Activated CD8-positive, alpha-beta memory T cell treated with anti-CD3 and anti-CD28 coated beads, Interleukin-2, amount 50 U/mL, for 24 hours (primary cell): Measurements from ENCODE around the gene SHF.

Experiments used
- DNase-seq: peaks from one replicate; pipeline ENCODE4 v3.0.0-alpha.2; 2020; ENCODE audit errors: extremely low read depth

SHF gene

DNA sequence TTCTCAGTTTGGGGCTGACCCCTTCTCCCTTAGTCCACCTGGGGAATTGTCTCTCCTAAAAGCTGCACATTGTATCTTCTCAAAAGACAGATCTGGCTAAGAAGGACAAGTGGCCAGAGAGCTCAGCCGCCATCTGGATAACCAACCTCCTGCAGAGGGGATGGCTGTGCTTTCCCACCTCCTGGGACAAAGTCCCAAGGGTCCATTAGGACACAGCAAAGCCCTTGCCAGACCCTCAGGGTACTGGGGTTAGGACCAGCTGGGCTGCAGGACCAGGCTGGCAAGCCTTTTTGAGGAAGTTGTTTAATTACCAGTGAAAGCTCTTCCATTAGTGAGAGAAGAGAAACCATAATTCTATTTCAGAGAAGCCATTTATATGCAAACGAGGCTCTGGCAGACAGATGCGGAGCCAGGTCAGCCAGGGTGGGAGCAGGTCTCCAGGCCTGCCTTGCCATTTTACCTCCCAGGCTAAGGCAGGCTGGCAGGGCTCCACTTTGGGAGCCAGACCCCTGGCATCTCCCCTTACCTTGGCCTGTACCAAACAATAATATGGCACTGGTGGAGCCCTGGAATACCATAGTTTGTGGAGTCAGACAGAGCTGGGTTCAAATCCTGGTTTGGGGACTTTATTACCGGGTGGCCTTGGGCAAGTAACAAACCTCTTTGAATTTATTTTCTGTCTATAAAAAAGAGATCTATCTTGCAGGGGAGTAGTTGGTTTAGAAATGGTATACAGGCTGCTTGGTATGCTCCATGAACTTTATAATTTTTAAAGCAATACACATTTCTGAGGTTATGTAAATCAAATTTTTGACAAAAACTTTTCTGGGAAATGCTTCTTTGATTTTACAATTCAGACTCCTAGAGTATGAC, 17.9 kb downstream of the SHF start:
- DNase-seq: no peak

DNA sequence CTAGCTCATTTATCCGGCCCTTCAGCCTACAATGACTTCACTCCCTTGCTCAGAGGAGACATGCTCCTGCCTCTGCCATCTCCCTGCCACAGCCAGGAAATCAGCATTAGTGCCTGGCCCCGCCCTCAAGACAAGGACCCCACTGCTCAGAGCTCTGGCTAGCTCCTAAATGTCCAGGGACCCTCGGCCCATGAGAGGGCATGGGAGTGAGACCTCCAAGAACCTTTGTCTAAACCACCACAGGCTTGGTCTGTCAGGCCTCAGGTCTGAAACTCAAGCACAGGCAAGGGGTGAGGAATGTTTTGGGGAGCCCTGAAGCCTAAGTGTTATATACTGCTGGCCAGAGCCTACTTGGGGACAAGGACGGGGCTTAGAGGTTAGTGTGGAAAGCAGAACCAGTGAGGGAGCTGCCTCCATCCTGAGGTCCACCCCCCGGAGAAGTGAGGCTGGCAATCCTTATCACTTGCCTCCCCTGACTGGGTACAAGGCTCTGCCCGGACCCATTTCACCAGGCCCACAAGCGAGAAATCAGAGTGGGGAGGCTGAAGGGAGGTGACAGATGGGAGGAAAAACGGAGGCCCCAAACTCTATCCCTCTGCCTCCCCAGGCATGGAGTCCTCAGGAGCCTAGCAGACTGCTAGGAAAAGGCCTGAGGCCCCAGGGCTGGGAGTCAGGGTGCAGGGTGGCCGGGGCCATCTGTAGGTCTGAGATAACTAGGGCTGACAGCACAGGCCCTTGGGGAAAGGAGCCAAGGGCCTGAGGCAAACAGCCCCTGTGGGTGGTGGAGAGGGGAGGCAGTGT, 18.8 kb downstream of the SHF start:
- no peak for DNase-seq

DNA sequence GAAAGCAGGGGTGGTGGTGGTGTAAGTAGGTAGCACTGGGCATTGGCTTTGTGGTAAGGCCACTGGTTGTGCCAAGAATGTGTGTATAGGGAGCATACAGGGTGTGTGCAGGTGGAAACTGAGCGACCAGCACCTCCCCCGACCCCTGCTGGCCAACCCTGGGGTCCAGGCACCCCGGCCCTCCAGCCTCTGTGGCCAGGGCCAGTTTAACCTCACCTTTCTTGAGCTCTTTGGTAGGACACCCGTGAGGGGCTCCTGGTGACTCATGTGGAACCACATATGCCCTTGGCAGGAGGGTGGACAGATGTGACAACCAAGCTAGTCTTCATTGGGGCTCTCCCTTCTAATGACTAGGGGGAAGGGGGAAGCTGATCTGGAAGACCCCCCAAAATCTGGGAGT, 19.5 kb downstream of the SHF start:
- DNase-seq: no peak

DNA sequence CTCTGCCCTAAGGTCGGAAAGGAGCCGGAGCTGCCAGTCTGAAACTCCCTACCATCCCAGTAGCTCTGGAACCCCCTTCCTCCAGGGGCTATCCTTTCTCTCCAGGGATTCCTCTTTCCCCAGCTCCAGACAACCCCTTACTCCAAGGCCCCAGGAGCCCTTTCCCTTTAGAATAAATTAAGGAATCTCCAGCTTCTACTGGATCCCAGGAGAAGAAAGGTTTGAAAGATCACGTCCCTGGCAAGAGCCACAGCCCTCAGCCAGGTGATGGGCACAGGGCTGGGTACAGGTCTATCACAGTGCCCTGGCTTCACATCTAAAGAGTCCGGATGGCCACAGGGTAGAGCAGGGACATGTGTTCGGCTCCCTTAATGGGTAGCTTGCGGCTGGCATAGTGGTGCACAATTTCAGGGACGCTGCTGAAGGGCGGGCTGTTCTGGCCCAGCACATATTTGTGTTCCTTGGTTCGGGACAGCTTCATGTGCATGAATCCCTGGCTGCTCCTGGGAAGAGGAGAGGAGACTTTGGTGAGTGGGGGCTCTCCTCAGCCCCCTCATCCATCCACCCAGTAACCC, 20.0 kb downstream of the SHF start:
- no peak for DNase-seq

GRCh38 chr15:45166834-45167630, 20.7 kb downstream of the SHF start:
- peak; percentile 52 for DNase-seq

DNA sequence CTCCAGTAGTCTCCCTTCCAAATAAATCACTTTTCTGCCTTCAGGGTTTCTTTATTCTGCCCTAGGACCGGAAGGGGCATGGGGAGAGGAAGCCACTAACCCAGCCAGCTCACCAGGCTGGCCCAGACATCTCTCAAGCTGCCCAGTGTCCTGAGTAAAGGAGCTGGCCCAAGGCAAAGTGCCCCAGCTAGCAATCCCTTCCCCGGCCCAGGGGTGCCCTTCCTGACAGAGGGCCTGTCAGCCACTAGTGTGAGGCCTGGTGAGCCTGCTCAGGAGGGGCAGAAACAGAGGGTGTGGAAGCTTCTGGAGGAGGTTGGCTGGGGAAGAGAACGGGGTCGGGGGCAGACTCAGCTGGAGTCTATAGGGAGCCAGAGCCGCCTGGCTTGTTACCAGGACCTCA, 22.2 kb downstream of the SHF start:
- DNase-seq: no peak

DNA sequence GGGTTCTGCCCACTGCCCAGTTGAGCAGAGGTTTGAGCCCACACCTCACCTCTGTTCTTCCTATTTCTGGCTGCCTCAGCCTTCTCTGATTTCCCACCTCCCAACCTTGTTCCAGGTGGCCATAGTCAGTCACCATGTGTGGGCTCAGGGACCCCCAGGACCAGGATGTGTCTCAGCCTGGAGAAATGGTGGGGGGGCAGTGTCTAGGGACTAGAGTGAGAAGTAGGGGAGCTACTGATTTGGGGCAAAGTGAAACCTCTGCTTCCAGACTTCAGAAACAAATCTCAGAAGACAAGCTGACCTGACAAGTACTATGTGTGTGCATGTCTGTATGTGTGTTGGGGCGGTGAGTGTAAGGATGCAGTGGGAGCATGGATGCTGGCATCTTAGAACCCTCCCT, 22.9 kb downstream of the SHF start:
- DNase-seq: no peak

- DNase-seq: no peak
These were observed 24.3 kb downstream of the SHF start for GRCh38 chr15:45163508-45163856.

GRCh38 chr15:45162771-45163507, 24.8 kb downstream of the SHF start:
- DNase-seq: peak; percentile 20

DNA sequence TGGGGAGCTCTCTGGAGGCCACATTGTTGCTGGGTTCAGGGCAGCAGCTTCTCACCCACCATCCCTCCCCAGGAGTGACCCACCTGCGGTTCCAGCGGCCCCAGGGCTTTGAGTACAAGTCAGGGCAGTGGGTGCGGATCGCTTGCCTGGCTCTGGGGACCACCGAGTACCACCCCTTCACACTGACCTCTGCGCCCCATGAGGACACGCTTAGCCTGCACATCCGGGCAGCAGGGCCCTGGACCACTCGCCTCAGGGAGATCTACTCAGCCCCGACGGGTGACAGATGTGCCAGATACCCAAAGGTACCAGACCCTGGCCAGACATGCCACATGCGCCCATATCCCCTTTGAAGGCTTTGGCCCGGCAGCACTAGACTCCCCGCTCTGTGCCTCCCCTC, 26.1 kb downstream of the SHF start:
- no peak for DNase-seq

GRCh38 chr15:45157974-45158373, 29.8 kb downstream of the SHF start:
- DNase-seq: no peak

- no peak for DNase-seq
These were observed 30.9 kb downstream of the SHF start for GRCh38 chr15:45156744-45157455.

DNA sequence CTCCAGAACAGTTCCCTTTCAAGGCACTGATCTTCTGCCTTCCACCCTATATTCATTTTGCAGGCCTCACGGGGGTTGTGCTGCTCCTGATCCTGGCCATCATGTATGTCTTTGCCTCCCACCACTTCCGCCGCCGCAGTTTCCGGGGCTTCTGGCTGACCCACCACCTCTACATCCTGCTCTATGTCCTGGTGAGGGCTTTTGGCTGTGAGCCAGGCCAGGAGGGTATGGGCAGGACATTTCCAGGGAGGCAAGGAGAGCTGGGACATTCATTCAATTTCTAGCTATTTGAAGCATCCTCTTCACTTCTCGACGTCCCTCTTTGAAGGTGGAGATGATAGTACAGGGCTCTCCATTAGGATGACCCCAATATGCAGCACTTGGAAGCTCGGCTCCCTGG, 32.0 kb downstream of the SHF start:
- DNase-seq: no peak

- DNase-seq: no peak
These were observed 35.6 kb downstream of the SHF start for GRCh38 chr15:45151998-45152828.

DNA sequence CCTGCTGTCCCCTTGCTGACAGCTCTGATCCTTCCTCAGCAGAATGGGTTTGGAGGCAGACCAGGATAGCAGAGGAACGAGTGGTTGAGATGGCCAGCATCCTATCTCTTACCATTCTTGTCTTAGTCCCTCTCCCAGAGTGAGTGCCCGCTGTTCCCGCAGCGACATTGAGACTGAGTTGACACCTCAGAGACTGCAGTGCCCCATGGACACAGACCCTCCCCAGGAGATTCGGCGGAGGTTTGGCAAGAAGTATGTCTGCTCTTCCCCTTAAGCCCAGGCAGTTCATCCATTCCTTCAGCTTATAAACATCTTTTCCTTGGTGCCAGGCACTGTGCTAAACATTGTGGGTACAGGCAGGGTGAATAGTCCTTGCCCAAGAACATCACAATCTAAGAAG, 36.8 kb downstream of the SHF start:
- no peak for DNase-seq

DNA sequence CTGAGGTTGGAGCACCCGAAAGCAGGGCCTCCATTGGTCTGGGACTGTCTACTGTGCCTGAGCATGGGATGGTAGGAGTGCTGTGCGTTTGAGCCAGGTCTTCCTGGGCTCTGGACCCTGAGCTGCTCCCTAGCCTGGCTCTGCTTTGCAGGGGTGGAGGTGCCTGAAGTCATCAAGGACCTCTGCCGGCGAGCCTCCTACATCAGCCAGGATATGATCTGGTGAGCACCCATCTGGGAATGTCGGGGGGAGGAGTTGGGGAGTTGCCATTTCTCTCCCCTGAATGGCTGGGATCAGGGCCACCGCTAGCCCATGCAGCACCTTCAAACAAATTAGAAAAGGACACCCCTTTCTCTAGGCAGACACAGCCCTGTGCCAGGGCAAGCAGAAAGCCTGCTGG, 37.3 kb downstream of the SHF start:
- no peak for DNase-seq

DNA sequence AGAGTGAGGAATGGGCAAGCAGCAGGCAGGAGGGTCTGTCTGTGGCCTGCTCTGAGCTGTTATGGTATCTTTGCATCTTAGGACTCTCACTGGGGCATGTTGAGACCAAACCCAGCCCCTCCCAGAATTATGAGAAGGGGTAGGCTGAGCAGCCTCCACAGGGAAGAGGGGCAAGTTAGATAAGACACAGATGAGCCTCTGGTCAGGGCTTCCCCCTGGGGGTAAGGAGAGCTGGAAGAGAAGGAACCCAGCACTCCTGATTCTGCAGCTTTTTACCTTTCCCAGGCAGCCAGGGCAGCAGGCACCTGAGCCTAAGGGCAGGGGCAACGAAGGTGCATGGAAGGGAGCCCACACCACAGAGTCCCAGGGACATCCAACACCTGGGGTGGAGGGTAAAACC, 38.7 kb downstream of the SHF start:
- no peak for DNase-seq

DNA sequence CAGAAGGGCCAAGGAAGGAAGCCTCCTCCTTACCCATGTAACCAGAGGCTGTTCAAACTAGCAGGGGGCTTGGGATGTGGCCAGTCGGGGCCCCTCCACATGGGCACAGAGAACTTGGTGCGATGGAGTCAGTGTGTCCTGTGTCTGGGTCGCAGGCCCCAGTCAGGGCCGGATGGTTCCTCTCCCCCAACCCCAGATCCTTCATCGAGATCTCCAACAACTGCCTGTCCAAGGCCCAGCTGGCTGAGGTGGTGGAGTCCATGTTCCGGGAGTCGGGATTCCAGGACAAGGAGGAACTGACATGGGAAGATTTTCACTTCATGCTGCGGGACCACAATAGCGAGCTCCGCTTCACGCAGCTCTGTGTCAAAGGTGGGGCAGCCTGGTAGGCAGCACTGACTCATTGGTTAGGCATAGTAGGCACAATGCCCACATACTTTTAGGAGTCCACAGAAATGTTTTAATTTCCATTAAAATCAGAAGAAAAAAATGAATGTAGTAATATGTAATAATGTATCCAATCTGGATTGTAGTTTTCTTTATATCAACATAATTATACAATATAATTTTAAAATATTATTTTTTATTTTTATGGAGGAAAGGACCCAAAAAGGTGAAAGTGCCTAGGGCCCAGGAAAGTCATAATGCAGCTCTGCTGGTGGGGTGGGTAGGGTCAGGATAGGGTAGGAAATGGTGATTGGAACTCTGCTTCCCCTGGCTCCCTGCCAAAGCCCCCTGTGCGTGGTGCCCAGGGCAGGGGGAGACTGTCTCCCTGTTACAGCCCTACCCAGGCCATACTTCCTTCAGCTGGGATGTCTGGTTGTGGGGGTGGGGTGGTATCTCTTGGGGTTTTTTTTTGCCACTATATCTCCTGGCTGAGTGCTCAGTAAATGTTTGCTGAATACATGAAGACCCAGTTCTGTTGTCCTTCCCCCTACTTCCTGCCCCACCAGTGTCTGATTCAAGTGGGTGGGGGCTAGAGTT, 39.4 kb downstream of the SHF start:
- DNase-seq: no peak

- no peak for DNase-seq
These were observed 40.2 kb downstream of the SHF start for GRCh38 chr15:45147606-45148005.
